ENCODE data around the gene SFXN5. TPM values are rescaled to one million over a fixed set of nuclear protein-coding genes. Genes with fewer than 3 reads are reported as not detected.
A peak's percentile ranks its signal among the peaks of the same experiment; 100 is the strongest.

SFXN5 gene
- total RNA-seq, 1 experiment from 2014 or later: 25.9 TPM

DNA sequence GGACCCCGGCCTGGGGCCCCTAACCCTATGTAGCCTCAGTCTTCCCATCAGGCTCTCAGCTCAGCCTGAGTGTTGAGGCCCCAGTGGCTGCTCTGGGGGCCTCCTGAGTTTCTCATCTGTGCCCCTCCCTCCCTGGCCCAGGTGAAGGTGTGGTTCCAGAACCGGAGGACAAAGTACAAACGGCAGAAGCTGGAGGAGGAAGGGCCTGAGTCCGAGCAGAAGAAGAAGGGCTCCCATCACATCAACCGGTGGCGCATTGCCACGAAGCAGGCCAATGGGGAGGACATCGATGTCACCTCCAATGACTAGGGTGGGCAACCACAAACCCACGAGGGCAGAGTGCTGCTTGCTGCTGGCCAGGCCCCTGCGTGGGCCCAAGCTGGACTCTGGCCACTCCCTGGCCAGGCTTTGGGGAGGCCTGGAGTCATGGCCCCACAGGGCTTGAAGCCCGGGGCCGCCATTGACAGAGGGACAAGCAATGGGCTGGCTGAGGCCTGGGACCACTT is 137.8 kb downstream of the SFXN5 start:
- no peak overlapping the region for H3K27ac Mint-ChIP-seq

DNA sequence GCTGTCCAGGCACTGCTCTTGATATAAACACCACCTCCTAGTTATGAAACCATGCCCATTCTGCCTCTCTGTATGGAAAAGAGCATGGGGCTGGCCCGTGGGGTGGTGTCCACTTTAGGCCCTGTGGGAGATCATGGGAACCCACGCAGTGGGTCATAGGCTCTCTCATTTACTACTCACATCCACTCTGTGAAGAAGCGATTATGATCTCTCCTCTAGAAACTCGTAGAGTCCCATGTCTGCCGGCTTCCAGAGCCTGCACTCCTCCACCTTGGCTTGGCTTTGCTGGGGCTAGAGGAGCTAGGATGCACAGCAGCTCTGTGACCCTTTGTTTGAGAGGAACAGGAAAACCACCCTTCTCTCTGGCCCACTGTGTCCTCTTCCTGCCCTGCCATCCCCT is 138.3 kb downstream of the SFXN5 start:
- CTCF ChIA-PET: interaction anchor here (1.0 to 14.9 kb wide), 3 partner anchors 8 to 223 kb away, joined by 3 to 218 read pairs (median 29); no protein-coding TSS in a partner anchor
- H3K4me3 Mint-ChIP-seq: no peak overlapping the region
- H3K27me3 Mint-ChIP-seq (ENCODE audit: low read depth): peaks cover 40% of the 10 kb centered on the region
- TF ChIP-seq MXD4 (CRISPR knock-in tag; IDR thresholded peaks at IDR 0.05; ENCODE audit: borderline replicate concordance): no peak
- TF ChIP-seq, protein P1, sequence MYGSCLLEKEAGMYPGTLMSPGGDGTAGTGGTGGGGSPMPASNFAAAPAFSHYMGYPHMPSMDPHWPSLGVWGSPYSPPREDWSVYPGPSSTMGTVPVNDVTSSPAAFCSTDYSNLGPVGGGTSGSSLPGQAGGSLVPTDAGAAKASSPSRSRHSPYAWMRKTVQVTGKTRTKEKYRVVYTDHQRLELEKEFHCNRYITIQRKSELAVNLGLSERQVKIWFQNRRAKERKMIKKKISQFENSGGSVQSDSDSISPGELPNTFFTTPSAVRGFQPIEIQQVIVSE (CRISPR knock-in tag; IDR thresholded peaks at IDR 0.05; ENCODE audit: borderline replicate concordance): no peak
- TF ChIP-seq, protein P2, sequence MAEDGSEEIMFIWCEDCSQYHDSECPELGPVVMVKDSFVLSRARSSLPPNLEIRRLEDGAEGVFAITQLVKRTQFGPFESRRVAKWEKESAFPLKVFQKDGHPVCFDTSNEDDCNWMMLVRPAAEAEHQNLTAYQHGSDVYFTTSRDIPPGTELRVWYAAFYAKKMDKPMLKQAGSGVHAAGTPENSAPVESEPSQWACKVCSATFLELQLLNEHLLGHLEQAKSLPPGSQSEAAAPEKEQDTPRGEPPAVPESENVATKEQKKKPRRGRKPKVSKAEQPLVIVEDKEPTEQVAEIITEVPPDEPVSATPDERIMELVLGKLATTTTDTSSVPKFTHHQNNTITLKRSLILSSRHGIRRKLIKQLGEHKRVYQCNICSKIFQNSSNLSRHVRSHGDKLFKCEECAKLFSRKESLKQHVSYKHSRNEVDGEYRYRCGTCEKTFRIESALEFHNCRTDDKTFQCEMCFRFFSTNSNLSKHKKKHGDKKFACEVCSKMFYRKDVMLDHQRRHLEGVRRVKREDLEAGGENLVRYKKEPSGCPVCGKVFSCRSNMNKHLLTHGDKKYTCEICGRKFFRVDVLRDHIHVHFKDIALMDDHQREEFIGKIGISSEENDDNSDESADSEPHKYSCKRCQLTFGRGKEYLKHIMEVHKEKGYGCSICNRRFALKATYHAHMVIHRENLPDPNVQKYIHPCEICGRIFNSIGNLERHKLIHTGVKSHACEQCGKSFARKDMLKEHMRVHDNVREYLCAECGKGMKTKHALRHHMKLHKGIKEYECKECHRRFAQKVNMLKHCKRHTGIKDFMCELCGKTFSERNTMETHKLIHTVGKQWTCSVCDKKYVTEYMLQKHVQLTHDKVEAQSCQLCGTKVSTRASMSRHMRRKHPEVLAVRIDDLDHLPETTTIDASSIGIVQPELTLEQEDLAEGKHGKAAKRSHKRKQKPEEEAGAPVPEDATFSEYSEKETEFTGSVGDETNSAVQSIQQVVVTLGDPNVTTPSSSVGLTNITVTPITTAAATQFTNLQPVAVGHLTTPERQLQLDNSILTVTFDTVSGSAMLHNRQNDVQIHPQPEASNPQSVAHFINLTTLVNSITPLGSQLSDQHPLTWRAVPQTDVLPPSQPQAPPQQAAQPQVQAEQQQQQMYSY (CRISPR knock-in tag; IDR thresholded peaks at IDR 0.05): no peak
- TF ChIP-seq ZNF138 (CRISPR knock-in tag; conservative IDR thresholded peaks at IDR 0.05): no peak
- no peak for TF ChIP-seq FOXP1 (CRISPR knock-in tag; IDR thresholded peaks at IDR 0.05; ENCODE audit: borderline replicate concordance)
- no peak for ATAC-seq
- peak; percentile 3 for DNase-seq (ENCODE audit: low spot score)
- H3K4me1 Mint-ChIP-seq: peaks cover 27% of the 10 kb centered on the region
- no peak overlapping the region for H3K27ac Mint-ChIP-seq
- H3K9me3 Mint-ChIP-seq: no peaks in the 10 kb centered on the region
- H3K36me3 Mint-ChIP-seq: no peaks in the 10 kb centered on the region
- POLR2A ChIA-PET: interaction anchor here (1.0 kb wide), 1 partner anchor 18 kb away, joined by 3 read pairs; no protein-coding TSS in a partner anchor

More for the DNA sequence above, 137.8 kb downstream of the SFXN5 start:
- H3K4me1 Mint-ChIP-seq: peaks cover 28% of the 10 kb centered on the region
- ATAC-seq: no peak
- H3K27me3 Mint-ChIP-seq (ENCODE audit: low read depth): peaks cover 41% of the 10 kb centered on the region
- no peak for DNase-seq (ENCODE audit: low spot score)
- H3K36me3 Mint-ChIP-seq: no peaks in the 10 kb centered on the region
- H3K4me3 Mint-ChIP-seq: no peak overlapping the region
- ChIA-PET CTCF (interaction anchor here (1.5 to 14.9 kb wide), 5 partner anchors 8 to 223 kb away, joined by 3 to 218 read pairs (median 29); partner anchors contain the start of gene EMX1), POLR2A (interaction anchor here (1.0 kb wide), 1 partner anchor 18 kb away, joined by 3 read pairs; no protein-coding TSS in a partner anchor)
- no peak for TF ChIP-seq NR3C1 (CRISPR knock-in tag; conservative IDR thresholded peaks at IDR 0.05; ENCODE audit: low read depth)
- TF ChIP-seq, protein P3, sequence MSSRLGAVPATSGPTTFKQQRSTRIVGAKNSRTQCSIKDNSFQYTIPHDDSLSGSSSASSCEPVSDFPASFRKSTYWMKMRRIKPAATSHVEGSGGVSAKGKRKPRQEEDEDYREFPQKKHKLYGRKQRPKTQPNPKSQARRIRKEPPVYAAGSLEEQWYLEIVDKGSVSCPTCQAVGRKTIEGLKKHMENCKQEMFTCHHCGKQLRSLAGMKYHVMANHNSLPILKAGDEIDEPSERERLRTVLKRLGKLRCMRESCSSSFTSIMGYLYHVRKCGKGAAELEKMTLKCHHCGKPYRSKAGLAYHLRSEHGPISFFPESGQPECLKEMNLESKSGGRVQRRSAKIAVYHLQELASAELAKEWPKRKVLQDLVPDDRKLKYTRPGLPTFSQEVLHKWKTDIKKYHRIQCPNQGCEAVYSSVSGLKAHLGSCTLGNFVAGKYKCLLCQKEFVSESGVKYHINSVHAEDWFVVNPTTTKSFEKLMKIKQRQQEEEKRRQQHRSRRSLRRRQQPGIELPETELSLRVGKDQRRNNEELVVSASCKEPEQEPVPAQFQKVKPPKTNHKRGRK (CRISPR knock-in tag; IDR thresholded peaks at IDR 0.05; ENCODE audit: borderline replicate concordance): no peak
- H3K9me3 Mint-ChIP-seq: no peaks in the 10 kb centered on the region

DNA sequence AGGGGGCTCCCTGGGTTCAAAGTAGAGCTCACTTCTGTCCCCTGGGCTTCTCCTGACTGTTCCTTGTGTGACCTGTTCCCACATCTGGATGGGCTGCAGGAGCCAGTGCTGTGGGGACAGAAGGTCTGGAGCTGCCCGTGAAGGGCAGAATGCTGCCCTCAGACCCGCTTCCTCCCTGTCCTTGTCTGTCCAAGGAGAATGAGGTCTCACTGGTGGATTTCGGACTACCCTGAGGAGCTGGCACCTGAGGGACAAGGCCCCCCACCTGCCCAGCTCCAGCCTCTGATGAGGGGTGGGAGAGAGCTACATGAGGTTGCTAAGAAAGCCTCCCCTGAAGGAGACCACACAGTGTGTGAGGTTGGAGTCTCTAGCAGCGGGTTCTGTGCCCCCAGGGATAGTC is 138.7 kb downstream of the SFXN5 start:
- no peaks in the 10 kb centered on the region for H3K36me3 Mint-ChIP-seq
- H3K4me3 Mint-ChIP-seq: no peak overlapping the region
- DNase-seq (ENCODE audit: low spot score): no peak
- no peaks in the 10 kb centered on the region for H3K9me3 Mint-ChIP-seq
- ATAC-seq: no peak
- CTCF ChIA-PET: interaction anchor here (1.0 to 14.9 kb wide), 3 partner anchors 7 to 224 kb away, joined by 3 to 218 read pairs (median 29); no protein-coding TSS in a partner anchor
- peaks cover 36% of the 10 kb centered on the region for H3K27me3 Mint-ChIP-seq (ENCODE audit: low read depth)
- POLR2A ChIA-PET: interaction anchor here (1.0 kb wide), 1 partner anchor 19 kb away, joined by 3 read pairs; no protein-coding TSS in a partner anchor
- no peak overlapping the region for H3K27ac Mint-ChIP-seq
- peaks cover 23% of the 10 kb centered on the region for H3K4me1 Mint-ChIP-seq
- TF ChIP-seq, protein P3 (CRISPR knock-in tag; IDR thresholded peaks at IDR 0.05; ENCODE audit: borderline replicate concordance): no peak
- TF ChIP-seq, protein P4, sequence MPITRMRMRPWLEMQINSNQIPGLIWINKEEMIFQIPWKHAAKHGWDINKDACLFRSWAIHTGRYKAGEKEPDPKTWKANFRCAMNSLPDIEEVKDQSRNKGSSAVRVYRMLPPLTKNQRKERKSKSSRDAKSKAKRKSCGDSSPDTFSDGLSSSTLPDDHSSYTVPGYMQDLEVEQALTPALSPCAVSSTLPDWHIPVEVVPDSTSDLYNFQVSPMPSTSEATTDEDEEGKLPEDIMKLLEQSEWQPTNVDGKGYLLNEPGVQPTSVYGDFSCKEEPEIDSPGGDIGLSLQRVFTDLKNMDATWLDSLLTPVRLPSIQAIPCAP (CRISPR knock-in tag; IDR thresholded peaks at IDR 0.05): no peak
- TF ChIP-seq RELA (CRISPR knock-in tag; IDR thresholded peaks at IDR 0.05; ENCODE audit: borderline replicate concordance) (no peak), JAZF1 (CRISPR knock-in tag; IDR thresholded peaks at IDR 0.05) (no peak), CREB1 (CRISPR knock-in tag; IDR thresholded peaks at IDR 0.05) (no peak), NFYB (CRISPR knock-in tag; conservative IDR thresholded peaks at IDR 0.05; ENCODE audit: low read depth) (no peak), ESRRA (CRISPR knock-in tag; IDR thresholded peaks at IDR 0.05; ENCODE audit: borderline replicate concordance) (no peak)
